GM12875 (cell line): ENCODE results near the gene TMEM213.

Source experiments
- H3K4me3 ChIP-seq: one replicate; pipeline ENCODE4 v1.5.1; 2011; ENCODE audit warnings: low read depth, low read length, control low read depth
- CTCF ChIP-seq: IDR thresholded peaks from 2 replicates; pipeline ENCODE4 v1.5.1; 2011; ENCODE audit warnings: low read depth, mild to moderate bottlenecking, control low read depth, inconsistent platforms, low read length, moderate library complexity, borderline replicate concordance; ENCODE audit not compliant: insufficient read depth

The TMEM213 gene

GRCh38 chr7:138878051-138878450 is 80.3 kb downstream of the TMEM213 start:
- H3K4me3 ChIP-seq, result no peak overlapping the region
- TF ChIP-seq CTCF, result no peak

- H3K4me3 ChIP-seq, result no peak overlapping the region
- TF ChIP-seq CTCF, result no peak
Observed at GRCh38 chr7:138878856-138879255, 81.1 kb downstream of the TMEM213 start.

- H3K4me3 ChIP-seq, result no peak overlapping the region
- no peak for TF ChIP-seq CTCF
Observed at GRCh38 chr7:138879356-138879755, 81.6 kb downstream of the TMEM213 start.

- no peak for TF ChIP-seq CTCF
Observed at GRCh38 chr7:138880881-138881578, 83.2 kb downstream of the TMEM213 start.

GRCh38 chr7:138881579-138882188 is 83.9 kb downstream of the TMEM213 start:
- no peak overlapping the region for H3K4me3 ChIP-seq
- no peak for TF ChIP-seq CTCF

More at GRCh38 chr7:138880881-138881578, 83.2 kb downstream of the TMEM213 start:
- H3K4me3 ChIP-seq, result no peak overlapping the region

GRCh38 chr7:138882249-138882648 is 84.5 kb downstream of the TMEM213 start:
- H3K4me3 ChIP-seq, result no peak overlapping the region
- TF ChIP-seq CTCF, result no peak

- H3K4me3 ChIP-seq, result no peak overlapping the region
- peak; percentile 18; the same call in 1 of the 2 replicates for TF ChIP-seq CTCF
Observed at GRCh38 chr7:138885383-138886147, 87.8 kb downstream of the TMEM213 start.
